Measurements from ENCODE around the gene C3orf20.
A peak's percentile ranks its signal among the peaks of the same experiment; 100 is the strongest.

The C3orf20 gene

DNA sequence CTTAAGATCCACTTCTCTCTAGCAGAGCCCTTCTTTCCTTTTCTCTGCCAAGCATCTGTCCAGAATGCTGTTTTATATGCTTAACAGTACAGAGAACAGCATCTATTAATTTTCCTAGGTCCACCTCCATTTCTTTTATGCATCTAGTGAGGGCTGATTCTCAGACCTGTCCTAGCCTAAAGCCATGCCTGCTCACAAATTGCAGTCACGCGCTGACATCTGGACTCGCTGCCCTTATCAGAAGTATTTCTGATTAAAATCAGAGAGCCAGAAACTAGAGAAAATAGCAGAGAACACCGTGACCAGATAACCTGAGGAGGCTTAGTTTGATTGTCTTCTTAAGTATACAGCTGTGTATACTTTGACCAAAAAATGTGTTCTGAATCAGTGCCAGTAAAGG is 1.9 kb downstream of the C3orf20 start:
- Mint-ChIP-seq H3K4me1 (no peaks in the 10 kb centered on the region), H3K36me3 (ENCODE audit: low read depth) (peaks cover 7% of the 10 kb centered on the region), H3K27ac (no peak overlapping the region), H3K27me3 (ENCODE audit: low read depth) (no peaks in the 10 kb centered on the region), H3K4me3 (no peak overlapping the region), H3K9me3 (peaks cover 6% of the 10 kb centered on the region)
- TF ChIP-seq, protein P1, sequence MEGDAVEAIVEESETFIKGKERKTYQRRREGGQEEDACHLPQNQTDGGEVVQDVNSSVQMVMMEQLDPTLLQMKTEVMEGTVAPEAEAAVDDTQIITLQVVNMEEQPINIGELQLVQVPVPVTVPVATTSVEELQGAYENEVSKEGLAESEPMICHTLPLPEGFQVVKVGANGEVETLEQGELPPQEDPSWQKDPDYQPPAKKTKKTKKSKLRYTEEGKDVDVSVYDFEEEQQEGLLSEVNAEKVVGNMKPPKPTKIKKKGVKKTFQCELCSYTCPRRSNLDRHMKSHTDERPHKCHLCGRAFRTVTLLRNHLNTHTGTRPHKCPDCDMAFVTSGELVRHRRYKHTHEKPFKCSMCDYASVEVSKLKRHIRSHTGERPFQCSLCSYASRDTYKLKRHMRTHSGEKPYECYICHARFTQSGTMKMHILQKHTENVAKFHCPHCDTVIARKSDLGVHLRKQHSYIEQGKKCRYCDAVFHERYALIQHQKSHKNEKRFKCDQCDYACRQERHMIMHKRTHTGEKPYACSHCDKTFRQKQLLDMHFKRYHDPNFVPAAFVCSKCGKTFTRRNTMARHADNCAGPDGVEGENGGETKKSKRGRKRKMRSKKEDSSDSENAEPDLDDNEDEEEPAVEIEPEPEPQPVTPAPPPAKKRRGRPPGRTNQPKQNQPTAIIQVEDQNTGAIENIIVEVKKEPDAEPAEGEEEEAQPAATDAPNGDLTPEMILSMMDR (IDR thresholded peaks at IDR 0.05; ENCODE audit: unreplicated experiment in 3 of 3) = no peak

DNA sequence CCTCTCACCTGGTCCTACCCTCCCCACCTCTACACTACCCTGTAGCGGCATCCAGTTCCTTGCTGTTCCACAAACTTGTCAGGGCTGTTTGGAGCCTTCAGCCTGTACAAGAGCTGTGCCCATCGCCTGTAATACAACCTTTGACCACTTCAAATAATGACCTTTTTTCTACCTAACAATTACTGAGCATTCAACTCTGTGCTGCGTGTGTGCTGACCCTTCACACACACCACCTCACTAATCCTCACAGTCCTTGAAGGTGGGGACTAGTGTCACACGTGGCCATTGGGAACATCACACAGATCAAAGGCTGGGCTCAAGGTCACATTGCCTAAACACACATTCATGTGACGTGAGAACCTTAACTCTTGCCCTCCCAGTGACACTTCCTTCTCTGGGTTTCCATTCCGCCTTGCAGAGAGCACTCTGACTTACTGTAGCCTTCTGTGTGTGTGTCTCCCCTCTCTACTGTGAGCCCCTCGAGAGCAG is 3.1 kb downstream of the C3orf20 start:
- no peak overlapping the region for H3K27ac Mint-ChIP-seq
- no peaks in the 10 kb centered on the region for H3K27me3 Mint-ChIP-seq (ENCODE audit: low read depth)
- no peak overlapping the region for H3K4me3 Mint-ChIP-seq
- H3K9me3 Mint-ChIP-seq = peaks cover 6% of the 10 kb centered on the region
- peaks cover 4% of the 10 kb centered on the region for H3K36me3 Mint-ChIP-seq (ENCODE audit: low read depth)
- no peaks in the 10 kb centered on the region for H3K4me1 Mint-ChIP-seq
- TF ChIP-seq, protein P1 (IDR thresholded peaks at IDR 0.05; ENCODE audit: unreplicated experiment in 3 of 3) = no peak

DNA sequence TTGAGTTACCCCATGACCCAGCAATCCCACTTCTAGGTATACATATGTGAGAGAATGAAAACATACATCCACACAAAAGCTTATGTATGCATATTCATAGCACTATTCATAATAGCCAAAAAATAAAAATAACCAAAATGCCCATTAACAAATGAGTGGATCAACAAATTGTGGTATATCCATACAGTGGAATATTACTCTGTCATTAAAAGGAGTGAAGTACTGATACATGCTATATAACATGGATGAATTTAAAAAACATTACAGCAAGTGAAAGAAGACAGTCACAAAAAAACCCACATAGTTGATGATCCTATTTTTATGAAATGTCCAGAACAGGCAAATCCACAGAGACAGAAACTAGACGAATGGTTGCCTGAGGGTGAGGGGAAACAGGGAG is 5.2 kb downstream of the C3orf20 start:
- Mint-ChIP-seq H3K36me3 (ENCODE audit: low read depth) (no peaks in the 10 kb centered on the region), H3K4me1 (peaks cover 3% of the 10 kb centered on the region), H3K4me3 (no peak overlapping the region), H3K27ac (no peak overlapping the region), H3K9me3 (peaks cover 6% of the 10 kb centered on the region), H3K27me3 (ENCODE audit: low read depth) (no peaks in the 10 kb centered on the region)
- TF ChIP-seq, protein P1 (IDR thresholded peaks at IDR 0.05; ENCODE audit: unreplicated experiment in 3 of 3) = no peak

- Mint-ChIP-seq H3K9me3 (peaks cover 6% of the 10 kb centered on the region), H3K4me3 (no peak overlapping the region), H3K27me3 (ENCODE audit: low read depth) (no peaks in the 10 kb centered on the region), H3K27ac (no peak overlapping the region), H3K4me1 (peaks cover 8% of the 10 kb centered on the region), H3K36me3 (ENCODE audit: low read depth) (no peaks in the 10 kb centered on the region)
- TF ChIP-seq, protein P1 (IDR thresholded peaks at IDR 0.05; ENCODE audit: unreplicated experiment in 3 of 3) = no peak
Observed at GRCh38 chr3:14680716-14681115, 5.8 kb downstream of the C3orf20 start.

DNA sequence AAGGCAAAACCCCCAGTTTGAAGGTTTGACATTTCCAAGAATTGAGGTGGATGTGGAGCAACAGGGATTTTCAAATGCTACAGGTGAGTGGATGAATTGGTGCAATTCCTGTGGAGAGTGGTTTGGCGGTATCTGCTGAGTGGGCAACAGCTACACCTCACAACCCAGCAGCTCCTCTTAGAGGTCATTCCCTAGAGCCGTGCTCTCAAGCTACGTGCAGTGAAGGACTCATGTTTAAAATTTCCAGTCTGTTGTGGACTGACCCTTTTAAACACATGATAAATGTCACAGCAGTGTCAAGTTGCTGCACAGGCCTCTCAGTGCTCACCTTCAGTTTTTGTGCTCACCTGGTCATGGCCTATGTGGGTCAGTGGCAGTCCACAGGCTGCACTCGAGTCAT is 9.5 kb downstream of the C3orf20 start:
- H3K27me3 Mint-ChIP-seq (ENCODE audit: low read depth) = no peaks in the 10 kb centered on the region
- H3K4me3 Mint-ChIP-seq = no peak overlapping the region
- peaks cover 8% of the 10 kb centered on the region for H3K4me1 Mint-ChIP-seq
- H3K9me3 Mint-ChIP-seq = peaks cover 6% of the 10 kb centered on the region
- no peak overlapping the region for H3K27ac Mint-ChIP-seq
- TF ChIP-seq, protein P1 (IDR thresholded peaks at IDR 0.05; ENCODE audit: unreplicated experiment in 3 of 3) = no peak
- H3K36me3 Mint-ChIP-seq (ENCODE audit: low read depth) = no peaks in the 10 kb centered on the region

DNA sequence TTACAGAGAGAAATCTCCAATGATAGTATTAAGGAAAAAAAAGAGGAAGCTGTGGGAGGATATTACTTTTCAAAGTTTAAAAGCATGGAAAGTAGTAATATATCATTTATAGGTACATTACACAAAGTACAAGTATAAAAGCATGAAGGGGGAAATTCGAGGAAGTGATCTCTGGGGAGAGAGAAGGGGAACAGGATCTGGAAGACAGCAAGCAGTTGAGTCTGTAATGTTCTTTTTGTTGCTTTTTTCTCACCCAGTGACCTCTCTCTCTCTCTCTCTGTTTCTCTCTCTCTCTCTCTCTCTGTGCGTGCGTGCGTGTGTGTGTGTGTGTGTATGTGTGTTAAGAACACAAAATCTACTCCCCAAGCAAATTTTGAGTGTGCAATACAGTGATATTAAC is 10.2 kb downstream of the C3orf20 start:
- H3K36me3 Mint-ChIP-seq (ENCODE audit: low read depth) = no peaks in the 10 kb centered on the region
- H3K27ac Mint-ChIP-seq = peak overlapping the region in 2 of 3 experiments; percentile 14 to 21
- H3K4me3 Mint-ChIP-seq = no peak overlapping the region
- H3K9me3 Mint-ChIP-seq = peaks cover 4% of the 10 kb centered on the region
- H3K27me3 Mint-ChIP-seq (ENCODE audit: low read depth) = no peaks in the 10 kb centered on the region
- peaks cover 8% of the 10 kb centered on the region for H3K4me1 Mint-ChIP-seq
- TF ChIP-seq, protein P1 (IDR thresholded peaks at IDR 0.05; ENCODE audit: unreplicated experiment in 3 of 3) = no peak
